OCI-LY1 (cell line): ENCODE results near the gene FHL1.

Source experiments
- EZH2 ChIP-seq: fragments of 200-600 bp; sonication (generic), shearing (Covaris generic); IDR thresholded peaks from 2 replicates; pipeline ENCODE4 v1.8.0; 2017; ENCODE audit warnings: borderline replicate concordance, mixed run types, mild to moderate bottlenecking, antibody characterized with exemption, low read length, moderate library complexity, mixed read lengths
- TF ChIP-seq, protein P1 (sequence below): fragments of 200-600 bp; sonication (generic), shearing (Covaris generic); IDR thresholded peaks from 2 replicates; pipeline ENCODE4 v1.5.1; 2017; ENCODE audit warnings: mild to moderate bottlenecking, antibody characterized with exemption, low read length, moderate library complexity, mixed read lengths

DNA sequence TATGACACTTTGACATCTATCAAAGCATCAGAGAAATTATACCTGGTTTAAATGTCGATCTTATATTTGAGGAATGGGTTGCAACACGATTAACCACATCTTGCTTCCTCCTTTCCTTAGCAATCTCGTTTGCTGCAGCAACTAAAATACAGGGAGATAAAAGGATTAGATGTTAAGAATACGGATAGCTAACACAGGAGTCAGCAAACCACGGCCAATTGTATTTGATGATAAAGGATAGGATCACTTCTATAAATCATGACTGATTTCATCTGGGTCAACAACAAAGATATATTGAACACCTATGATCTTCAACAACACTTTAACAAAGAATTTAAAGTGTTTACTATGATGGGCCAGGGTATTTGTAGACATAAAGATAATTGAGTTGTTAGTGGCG, 98.9 kb downstream of the FHL1 start:
- TF ChIP-seq, protein P1, sequence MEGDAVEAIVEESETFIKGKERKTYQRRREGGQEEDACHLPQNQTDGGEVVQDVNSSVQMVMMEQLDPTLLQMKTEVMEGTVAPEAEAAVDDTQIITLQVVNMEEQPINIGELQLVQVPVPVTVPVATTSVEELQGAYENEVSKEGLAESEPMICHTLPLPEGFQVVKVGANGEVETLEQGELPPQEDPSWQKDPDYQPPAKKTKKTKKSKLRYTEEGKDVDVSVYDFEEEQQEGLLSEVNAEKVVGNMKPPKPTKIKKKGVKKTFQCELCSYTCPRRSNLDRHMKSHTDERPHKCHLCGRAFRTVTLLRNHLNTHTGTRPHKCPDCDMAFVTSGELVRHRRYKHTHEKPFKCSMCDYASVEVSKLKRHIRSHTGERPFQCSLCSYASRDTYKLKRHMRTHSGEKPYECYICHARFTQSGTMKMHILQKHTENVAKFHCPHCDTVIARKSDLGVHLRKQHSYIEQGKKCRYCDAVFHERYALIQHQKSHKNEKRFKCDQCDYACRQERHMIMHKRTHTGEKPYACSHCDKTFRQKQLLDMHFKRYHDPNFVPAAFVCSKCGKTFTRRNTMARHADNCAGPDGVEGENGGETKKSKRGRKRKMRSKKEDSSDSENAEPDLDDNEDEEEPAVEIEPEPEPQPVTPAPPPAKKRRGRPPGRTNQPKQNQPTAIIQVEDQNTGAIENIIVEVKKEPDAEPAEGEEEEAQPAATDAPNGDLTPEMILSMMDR, result no peak
- TF ChIP-seq EZH2, result no peak
